Stimulated activated CD8-positive, alpha-beta memory T cell treated with anti-CD3 and anti-CD28 coated beads, Interleukin-7, amount 100 ng/mL, for 48 hours (primary cell): Measurements from ENCODE around the gene RASL12.

Experiments used
- DNase-seq, 2 donors: peaks; one replicate each; pipeline ENCODE4 v3.0.0-alpha.2; 2020; ENCODE audit warnings: low read depth in 1 of 2; ENCODE audit errors: extremely low read depth in 1 of 2

RASL12 gene

DNA sequence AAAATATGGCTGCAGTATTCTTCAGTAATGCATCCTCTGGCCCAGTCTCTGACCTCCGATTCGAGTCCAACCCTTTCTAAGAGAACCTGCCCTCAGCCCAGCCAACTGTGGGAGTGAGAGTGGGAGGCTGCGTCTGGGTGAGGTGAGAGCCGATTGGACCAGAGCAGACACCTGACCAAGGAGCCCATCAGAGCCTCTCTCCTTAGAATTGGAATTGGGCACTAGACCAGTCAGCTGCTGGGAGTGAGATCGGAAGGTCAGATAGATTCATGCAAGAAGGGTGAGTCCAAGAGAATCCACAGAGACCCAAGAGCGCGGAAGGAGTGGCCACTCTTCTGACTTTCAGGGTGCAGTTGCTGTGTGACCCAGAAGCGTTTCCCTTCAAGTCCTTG, 10.2 kb downstream of the RASL12 start:
- no peak for DNase-seq

- no peak for DNase-seq
Measured at GRCh38 chr15:65056868-65057548, 10.8 kb downstream of the RASL12 start.

DNA sequence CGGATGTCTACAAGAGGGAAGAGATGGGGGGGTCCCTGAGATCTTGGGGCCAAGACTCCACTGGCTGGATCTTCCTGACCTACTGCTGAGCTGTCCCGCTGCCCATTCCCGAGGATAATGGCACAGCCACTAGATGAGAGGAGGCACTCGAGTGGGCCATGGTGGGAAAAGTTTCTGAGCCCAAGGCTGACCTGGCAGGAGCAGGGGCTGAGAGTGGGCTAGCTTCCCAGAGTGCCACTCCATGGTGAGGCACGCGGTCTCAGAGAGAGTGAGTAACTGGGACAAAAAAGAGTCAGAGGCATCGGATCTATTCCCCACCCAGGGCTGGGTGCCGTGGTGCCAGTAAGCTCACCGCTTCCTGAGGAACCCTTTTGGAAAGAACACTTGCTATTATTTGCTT, 11.7 kb downstream of the RASL12 start:
- DNase-seq = no peak

GRCh38 chr15:65055201-65055870, 12.5 kb downstream of the RASL12 start:
- no peak for DNase-seq

DNA sequence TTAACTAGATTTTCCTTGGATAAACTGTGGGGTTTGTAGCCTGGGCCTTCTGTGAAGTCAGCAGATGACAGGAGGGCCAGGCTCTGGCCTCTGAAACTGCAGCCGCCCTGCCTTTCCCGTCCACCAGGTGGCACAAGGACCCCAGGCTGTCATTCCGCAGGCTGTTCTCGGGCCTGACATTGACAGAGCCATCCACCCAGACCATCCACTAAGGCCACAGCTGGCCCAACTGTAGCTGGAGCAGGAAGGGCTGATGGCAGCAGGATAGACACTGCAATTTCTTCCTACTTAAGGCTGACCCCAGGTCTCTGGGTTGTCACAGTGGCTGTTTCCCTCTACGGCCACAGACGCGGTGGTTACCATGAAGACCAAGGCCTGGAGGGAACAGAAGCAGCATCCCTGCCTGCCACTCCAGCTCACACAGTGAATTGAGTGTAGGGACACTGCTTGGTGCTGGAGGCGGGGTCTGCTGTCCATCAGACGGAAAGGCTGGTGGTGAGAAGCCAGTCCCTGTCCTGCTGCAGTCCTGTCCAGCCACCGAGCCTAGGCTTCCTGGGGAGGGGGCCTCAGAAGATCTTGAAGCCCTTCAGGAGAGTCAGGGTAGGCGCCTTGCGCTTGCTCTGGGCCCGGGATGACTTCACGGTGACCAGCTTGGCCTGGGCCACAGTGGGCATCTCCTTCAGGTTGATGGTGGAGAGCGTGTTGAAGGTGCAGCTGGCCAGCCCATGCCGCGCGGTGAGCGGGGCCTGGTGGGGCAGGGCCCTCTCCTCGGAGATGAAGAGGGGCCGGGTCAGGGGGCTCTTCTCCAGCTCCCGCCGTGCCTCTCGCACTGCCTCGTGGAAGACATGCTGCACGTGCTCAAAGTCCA, 13.2 kb downstream of the RASL12 start:
- DNase-seq = peak; percentile 30 to 32

DNA sequence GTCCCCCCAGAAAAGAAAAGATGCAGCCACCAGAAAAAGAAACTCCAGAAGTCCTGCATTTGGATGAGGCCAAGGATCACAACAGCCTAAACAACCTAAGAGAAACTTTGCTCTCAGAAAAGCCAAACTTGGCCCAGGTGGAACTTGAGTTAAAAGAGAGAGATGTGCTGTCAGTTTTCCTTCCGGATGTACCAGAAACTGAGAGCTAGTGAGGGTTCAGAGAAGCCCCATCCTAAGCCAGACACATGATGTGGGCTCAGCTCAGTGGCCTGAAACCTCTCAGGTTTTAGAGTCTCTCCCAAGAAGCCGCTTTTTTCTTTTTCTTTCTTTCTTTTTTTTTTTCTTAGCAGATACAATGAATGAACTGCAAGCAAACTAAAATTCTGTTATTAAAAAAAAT, 14.8 kb downstream of the RASL12 start:
- no peak for DNase-seq

DNA sequence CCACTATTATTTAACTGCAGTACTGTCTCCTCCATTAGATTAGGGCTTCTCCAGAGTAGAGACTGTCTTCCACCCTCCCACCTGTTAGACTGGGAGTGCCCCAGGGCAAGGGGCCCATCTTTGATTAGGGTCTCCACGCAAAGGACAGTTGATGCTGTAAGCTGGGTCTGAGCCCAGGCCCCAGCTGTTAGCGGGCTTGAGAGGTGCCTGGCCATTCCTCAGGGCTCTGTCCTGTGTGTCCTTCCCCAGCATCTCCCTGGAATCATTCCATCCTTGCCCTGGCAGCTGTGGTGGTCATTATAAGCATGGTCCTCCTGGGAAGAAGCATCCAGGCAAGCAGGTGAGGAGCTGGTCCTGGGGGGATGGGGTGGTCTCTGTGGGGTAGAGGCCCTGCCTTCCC, 16.5 kb downstream of the RASL12 start:
- DNase-seq = no peak

DNA sequence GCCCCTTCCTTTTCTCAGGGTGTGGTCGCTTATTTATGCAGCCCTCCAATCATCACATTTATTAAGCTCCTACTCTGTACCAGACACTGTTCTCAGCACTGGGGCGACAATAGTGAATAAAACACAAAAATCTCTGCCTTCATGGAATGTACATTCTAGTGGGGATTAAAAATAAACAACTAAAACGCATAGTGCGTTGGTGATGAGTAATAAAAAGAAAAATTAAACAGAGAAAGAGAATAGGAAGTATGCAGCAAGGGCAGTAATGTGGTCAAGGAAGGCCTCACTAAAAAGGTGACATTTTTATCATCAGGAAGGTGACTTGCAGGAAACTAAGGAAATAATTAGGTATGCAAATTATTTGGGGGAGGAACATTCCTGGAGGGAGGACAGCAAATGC, 17.5 kb downstream of the RASL12 start:
- DNase-seq = no peak

DNA sequence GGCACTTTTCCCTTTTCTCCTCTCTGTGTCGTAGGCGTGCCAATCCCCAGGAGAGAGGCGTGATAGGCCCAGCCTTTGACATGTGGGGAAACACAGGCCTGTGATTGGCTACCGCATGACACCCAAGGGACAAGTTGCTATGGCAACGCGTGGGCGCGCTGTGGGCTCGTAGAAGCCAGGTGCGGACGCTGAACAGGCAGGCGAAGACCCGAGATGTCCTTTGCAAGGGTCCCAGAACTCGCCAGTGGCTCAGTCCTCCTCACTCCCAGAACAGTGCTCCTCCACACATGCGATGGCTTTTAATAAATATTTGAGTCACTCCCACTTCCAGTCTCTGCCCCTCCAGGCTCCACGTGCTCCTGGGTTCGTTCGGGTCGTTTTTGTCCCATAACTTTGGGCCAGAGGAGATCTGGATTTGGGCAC, 18.4 kb downstream of the RASL12 start:
- DNase-seq = peak; percentile 72 to 88

DNA sequence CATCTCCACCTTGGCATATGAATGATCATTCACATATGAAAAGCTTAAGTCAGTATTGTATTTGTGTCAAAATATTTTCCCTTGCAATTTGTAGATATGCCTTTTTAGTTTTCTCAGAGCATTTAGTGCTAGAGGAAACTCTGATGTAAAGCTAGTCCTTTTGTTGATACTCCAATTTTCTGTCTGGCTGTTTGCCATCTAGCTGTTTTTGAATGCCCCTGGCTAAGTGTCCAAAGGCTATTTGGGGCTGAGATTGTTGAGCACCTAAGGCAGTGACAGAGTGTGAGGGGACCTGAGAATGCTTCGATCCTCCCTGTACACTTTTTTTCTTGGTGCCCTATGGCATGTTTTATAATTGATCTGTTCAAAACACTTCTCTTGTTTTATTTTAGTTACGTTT, 19.6 kb downstream of the RASL12 start:
- no peak for DNase-seq

DNA sequence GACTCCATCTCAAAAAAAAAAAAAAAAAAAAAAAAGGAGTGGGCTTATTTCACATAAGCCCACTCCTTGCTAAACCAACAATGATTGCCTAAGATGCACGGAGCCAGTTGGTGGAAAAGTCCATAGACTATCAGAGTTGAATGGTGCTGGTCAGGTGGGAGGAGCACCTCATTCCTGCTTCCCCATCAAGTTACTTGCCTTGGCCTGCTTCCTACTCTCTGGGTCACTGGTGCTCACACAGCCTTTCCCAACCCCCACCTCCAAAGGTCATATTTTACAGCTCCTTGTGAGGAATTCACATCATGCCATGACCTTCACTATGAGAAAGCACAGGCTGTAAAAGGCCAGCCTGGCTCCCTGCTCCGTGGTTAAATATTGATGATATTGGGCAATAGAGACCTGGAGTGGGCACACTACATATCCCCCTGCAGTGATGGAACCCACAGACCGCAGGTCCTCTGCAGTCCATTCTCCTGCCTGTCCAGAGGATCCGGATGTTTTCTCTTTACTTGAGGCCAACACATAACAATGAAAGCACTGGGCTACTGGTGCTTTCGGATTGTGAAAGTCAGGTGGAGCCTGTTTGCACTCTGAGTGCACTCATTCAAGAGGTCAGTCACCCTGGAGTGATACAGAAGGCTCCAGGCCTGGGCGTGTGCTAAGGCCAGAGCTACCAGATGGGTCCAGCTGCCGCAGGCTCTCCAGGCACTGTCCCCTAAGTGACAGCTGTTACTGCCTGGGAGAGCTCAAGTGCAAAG, 22.9 kb downstream of the RASL12 start, which contains the start of gene SLC51B:
SLC51B (plus strand) TSS at position 664 of the 758 bp plus-strand sequence. CDS start 4,618 bp downstream, outside the sequence.
- no peak for DNase-seq

DNA sequence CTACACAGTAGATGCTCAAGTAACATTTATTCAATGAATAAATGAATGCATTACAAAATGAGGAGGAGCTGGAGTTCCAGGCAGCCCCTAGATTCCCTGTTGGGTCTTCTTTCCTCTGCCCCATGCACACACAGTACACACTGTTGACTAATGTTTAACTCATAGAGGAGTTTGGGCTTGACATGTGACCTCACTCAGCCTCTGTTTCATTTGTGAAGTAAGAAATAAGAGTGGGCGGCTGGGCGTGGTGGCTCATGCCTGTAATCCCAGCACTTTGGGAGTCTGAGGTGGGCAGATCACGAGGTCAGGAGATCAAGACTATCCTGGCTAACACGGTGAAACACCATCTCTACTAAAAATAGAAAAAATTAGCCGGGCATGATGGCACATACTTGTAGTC, 23.6 kb downstream of the RASL12 start:
- DNase-seq = peak in 1 of 2 donors; percentile 32

- no peak for DNase-seq
Measured at GRCh38 chr15:65042776-65043327, 24.9 kb downstream of the RASL12 start.

DNA sequence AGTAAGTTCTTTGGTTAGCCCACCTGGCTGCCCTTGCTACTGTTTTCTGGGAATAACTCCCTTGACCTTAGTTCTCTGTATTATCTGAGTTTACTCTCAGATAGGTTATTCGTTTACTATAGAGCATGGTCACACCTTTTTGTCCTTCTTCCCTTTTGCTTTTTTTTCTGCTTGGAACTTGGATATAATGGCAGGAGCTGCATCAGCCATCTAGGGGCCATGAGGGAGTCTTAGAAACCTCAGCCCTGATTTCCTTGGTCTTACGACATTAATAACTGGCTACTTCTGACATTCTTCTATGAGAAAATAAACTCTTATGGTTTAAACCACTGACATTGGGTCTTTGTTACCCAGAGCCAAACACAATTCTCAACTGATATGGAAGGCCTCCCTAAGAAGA, 26.0 kb downstream of the RASL12 start:
- DNase-seq = no peak

DNA sequence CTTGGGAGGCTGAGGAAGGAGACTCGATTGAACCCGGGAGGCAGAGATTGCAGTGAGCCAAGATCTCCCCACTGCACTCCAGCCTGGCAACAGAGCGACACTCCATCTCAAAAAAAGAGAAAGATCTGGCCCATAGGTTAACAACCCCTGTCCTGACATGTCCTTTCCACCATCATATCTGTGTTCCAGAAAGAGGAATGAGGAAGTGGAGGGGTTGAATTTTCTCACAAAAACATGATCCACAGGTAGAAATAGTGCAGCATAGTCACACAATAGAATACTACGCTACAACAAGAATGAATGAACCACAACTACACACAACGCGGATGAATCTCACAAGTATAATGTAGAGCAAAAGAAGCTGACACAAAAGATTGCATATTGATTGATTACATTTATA, 27.3 kb downstream of the RASL12 start:
- DNase-seq = no peak

GRCh38 chr15:65038836-65039235, 29.0 kb downstream of the RASL12 start:
- DNase-seq = no peak

- no peak for DNase-seq
Measured at GRCh38 chr15:65038428-65038827, 29.4 kb downstream of the RASL12 start.

- DNase-seq = no peak
Measured at GRCh38 chr15:65037309-65037708, 30.5 kb downstream of the RASL12 start.

- no peak for DNase-seq
Measured at GRCh38 chr15:65034719-65035118, 33.1 kb downstream of the RASL12 start.

- DNase-seq = no peak
Measured at GRCh38 chr15:65033659-65034269, 34.0 kb downstream of the RASL12 start.
